CD4-positive, alpha-beta T cell treated with Interleukin-10 for 1 hour (primary cell): Measurements from ENCODE around the gene OR5K3.

ENCODE experiments used
- DNase-seq: peaks from one replicate; pipeline ENCODE4 v3.0.0-alpha.2; 2020

OR5K3 gene

GRCh38 chr3:98434412-98434811 is 43.9 kb downstream of the OR5K3 start:
- DNase-seq: no peak

- no peak for DNase-seq
Observed at GRCh38 chr3:98440283-98440682, 49.8 kb downstream of the OR5K3 start.
